ENCODE data around the gene KLF7.

DNA sequence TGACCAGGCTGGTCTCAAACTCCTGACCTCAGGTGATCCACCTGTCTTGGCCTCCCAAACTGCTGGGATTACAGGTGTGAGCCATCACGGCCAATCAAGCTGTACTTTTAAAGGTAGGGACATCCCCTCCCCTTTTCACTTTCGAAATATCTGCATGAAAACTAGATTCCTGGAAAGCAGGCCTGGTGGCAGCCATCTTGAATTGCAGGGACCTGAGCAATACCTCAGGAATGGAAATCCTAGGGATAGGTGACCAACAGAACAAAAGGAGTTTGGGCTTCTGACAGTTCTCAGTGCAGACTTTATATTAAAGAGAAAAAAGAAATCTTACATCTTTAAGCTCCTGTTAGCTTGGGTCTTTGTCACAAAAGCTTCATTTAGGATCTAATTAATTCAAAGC, 62.6 kb downstream of the KLF7 start:
- TF ChIP-seq, protein P1, sequence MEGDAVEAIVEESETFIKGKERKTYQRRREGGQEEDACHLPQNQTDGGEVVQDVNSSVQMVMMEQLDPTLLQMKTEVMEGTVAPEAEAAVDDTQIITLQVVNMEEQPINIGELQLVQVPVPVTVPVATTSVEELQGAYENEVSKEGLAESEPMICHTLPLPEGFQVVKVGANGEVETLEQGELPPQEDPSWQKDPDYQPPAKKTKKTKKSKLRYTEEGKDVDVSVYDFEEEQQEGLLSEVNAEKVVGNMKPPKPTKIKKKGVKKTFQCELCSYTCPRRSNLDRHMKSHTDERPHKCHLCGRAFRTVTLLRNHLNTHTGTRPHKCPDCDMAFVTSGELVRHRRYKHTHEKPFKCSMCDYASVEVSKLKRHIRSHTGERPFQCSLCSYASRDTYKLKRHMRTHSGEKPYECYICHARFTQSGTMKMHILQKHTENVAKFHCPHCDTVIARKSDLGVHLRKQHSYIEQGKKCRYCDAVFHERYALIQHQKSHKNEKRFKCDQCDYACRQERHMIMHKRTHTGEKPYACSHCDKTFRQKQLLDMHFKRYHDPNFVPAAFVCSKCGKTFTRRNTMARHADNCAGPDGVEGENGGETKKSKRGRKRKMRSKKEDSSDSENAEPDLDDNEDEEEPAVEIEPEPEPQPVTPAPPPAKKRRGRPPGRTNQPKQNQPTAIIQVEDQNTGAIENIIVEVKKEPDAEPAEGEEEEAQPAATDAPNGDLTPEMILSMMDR (IDR thresholded peaks at IDR 0.05; ENCODE audit: borderline replicate concordance, extremely low read depth, low read length, poor library complexity, severe bottlenecking) = no peak
- TF ChIP-seq EZH2 (IDR thresholded peaks at IDR 0.05; ENCODE audit: borderline replicate concordance, low read depth, low read length, severe bottlenecking) = no peak

All from DND-41 (cell line).